ENCODE measurements around the gene SBF2. TPM values are rescaled to one million over a fixed set of nuclear protein-coding genes. Genes with fewer than 3 reads are reported as not detected.
A peak's percentile ranks its signal among the peaks of the same experiment; 100 is the strongest.

SBF2 gene
- total RNA-seq, 1 donor from 2014 or later: 39.5 TPM

GRCh38 chr11:10307400-10308200 lies 13.6 kb upstream of the SBF2 start:
- Mint-ChIP-seq H3K27me3 (peaks cover 74% of the 10 kb centered on the region), H3K4me3 (peak overlapping the region; percentile 98), H3K36me3 (peaks cover 4% of the 10 kb centered on the region), H3K27ac (peak overlapping the region; percentile 68), H3K9me3 (no peaks in the 10 kb centered on the region), H3K4me1 (ENCODE audit: unreplicated experiment) (peaks cover 14% of the 10 kb centered on the region)
- peak; percentile 100 for TF ChIP-seq CTCF (conservative IDR thresholded peaks at IDR 0.05)
- peak; percentile 87 for DNase-seq (ENCODE audit: extremely low spot score, unreplicated experiment)

- H3K27me3 Mint-ChIP-seq: peaks cover 80% of the 10 kb centered on the region
- peaks cover 16% of the 10 kb centered on the region for H3K4me1 Mint-ChIP-seq (ENCODE audit: unreplicated experiment)
- H3K36me3 Mint-ChIP-seq: peaks cover 4% of the 10 kb centered on the region
- no peak for TF ChIP-seq CTCF (conservative IDR thresholded peaks at IDR 0.05)
- peak overlapping the region; percentile 68 for H3K27ac Mint-ChIP-seq
- peak overlapping the region; percentile 98 for H3K4me3 Mint-ChIP-seq
- DNase-seq (ENCODE audit: extremely low spot score, unreplicated experiment): no peak
- H3K9me3 Mint-ChIP-seq: no peaks in the 10 kb centered on the region
Observed at GRCh38 chr11:10307022-10307399, 13.0 kb upstream of the SBF2 start.

- Mint-ChIP-seq H3K36me3 (peaks cover 4% of the 10 kb centered on the region), H3K27ac (peak overlapping the region; percentile 87), H3K27me3 (peaks cover 83% of the 10 kb centered on the region), H3K4me3 (peak overlapping the region; percentile 98), H3K9me3 (no peaks in the 10 kb centered on the region), H3K4me1 (ENCODE audit: unreplicated experiment) (peaks cover 19% of the 10 kb centered on the region)
- no peak for TF ChIP-seq CTCF (conservative IDR thresholded peaks at IDR 0.05)
- no peak for DNase-seq (ENCODE audit: extremely low spot score, unreplicated experiment)
Observed at GRCh38 chr11:10305964-10306918, 12.2 kb upstream of the SBF2 start.

- Mint-ChIP-seq H3K27me3 (peaks cover 89% of the 10 kb centered on the region), H3K27ac (peak overlapping the region; percentile 98), H3K36me3 (peaks cover 4% of the 10 kb centered on the region), H3K4me1 (ENCODE audit: unreplicated experiment) (peaks cover 19% of the 10 kb centered on the region), H3K9me3 (no peaks in the 10 kb centered on the region), H3K4me3 (peak overlapping the region; percentile 98)
- no peak for DNase-seq (ENCODE audit: extremely low spot score, unreplicated experiment)
- TF ChIP-seq CTCF (conservative IDR thresholded peaks at IDR 0.05): no peak
Observed at GRCh38 chr11:10305262-10305963, 11.4 kb upstream of the SBF2 start.

GRCh38 chr11:10304495-10305261 lies 10.7 kb upstream of the SBF2 start, which contains the start of gene ADM:
TSS of gene ADM (plus strand) at chr11:10305073. CDS start at chr11:10305701, 628 bp downstream.
- Mint-ChIP-seq H3K4me1 (ENCODE audit: unreplicated experiment) (peaks cover 19% of the 10 kb centered on the region), H3K27me3 (peaks cover 85% of the 10 kb centered on the region), H3K27ac (peak within 1 kb of the TSS; percentile 98), H3K9me3 (no peaks in the 10 kb centered on the region), H3K4me3 (peak within 1 kb of the TSS; percentile 98), H3K36me3 (peaks cover 8% of the 10 kb centered on the region)
- TF ChIP-seq CTCF (conservative IDR thresholded peaks at IDR 0.05): peak; percentile 81
- DNase-seq (ENCODE audit: extremely low spot score, unreplicated experiment): peak; percentile 82
